GM18499 (cell line): ENCODE data around the gene RILP.

Source experiments
- ATAC-seq: cut with Tn5 transposase; IDR thresholded peaks from one replicate; pipeline ENCODE4 v1.9.1; 2021; ENCODE audit warnings: moderate number of reproducible peaks; ENCODE audit not compliant: insufficient read depth, unreplicated experiment

RILP gene

GRCh38 chr17:1648963-1649843, 463 bp downstream of the RILP start:
- ATAC-seq, result no peak

- no peak for ATAC-seq
These were observed 1.3 kb downstream of the RILP start for GRCh38 chr17:1648173-1648962.

GRCh38 chr17:1647802-1648171, 1.9 kb downstream of the RILP start:
- no peak for ATAC-seq

- no peak for ATAC-seq
These were observed 3.3 kb downstream of the RILP start for GRCh38 chr17:1646199-1646875.

GRCh38 chr17:1645207-1646171, 4.2 kb downstream of the RILP start, which contains the start of gene SCARF1:
Gene SCARF1 (minus strand): TSS chr17:1645732. CDS start chr17:1645697, 35 bp downstream.
- no peak for ATAC-seq

- ATAC-seq, result no peak
These were observed 5.0 kb downstream of the RILP start for GRCh38 chr17:1644493-1645206.

- no peak for ATAC-seq
These were observed 5.6 kb downstream of the RILP start for GRCh38 chr17:1643999-1644492.

GRCh38 chr17:1643293-1643998, 6.2 kb downstream of the RILP start:
- no peak for ATAC-seq

- ATAC-seq, result no peak
These were observed 8.6 kb downstream of the RILP start for GRCh38 chr17:1641065-1641403.

- ATAC-seq, result no peak
These were observed 9.2 kb downstream of the RILP start for GRCh38 chr17:1640329-1641064.

GRCh38 chr17:1639549-1640180, 10.0 kb downstream of the RILP start:
- no peak for ATAC-seq

GRCh38 chr17:1638624-1639300, 10.9 kb downstream of the RILP start:
- ATAC-seq, result no peak

- ATAC-seq, result no peak
These were observed 11.5 kb downstream of the RILP start for GRCh38 chr17:1638171-1638590.

GRCh38 chr17:1636732-1637285, 12.9 kb downstream of the RILP start:
- ATAC-seq, result no peak

- ATAC-seq, result no peak
These were observed 13.8 kb downstream of the RILP start for GRCh38 chr17:1635675-1636465.
